ENCODE data around the gene RFTN1. TPM values are rescaled to one million over a fixed set of nuclear protein-coding genes. Genes with fewer than 3 reads are reported as not detected.

The RFTN1 gene
- total and polyA plus RNA-seq, 2 of the 8 experiments (the other 6 are each of a cell fraction or from before 2014, with no cell fraction given), result 4.6 to 6.7 TPM

DNA sequence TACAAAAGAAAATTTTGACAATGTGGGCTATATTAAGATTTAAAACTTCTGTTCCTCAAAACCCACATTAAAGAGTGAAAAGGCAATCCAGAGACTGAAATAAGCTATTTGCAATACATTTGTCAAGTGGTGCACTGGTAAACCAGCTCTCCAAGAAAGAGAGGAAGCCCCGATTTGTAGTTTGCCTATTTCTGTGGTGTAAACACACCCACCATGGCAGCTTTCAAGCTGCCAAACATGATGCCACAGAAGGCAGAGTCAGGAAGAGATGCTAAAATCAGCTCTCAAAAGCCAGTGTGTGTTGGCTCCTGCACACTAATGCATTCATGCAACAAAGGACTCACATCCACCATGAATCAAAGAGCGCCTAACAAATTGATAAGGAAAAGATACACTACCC lies 17.5 kb downstream of the RFTN1 start:
- peaks cover 0 to 20% (median 7%) of the 10 kb centered on the region in 4 experiments for H3K4me1 ChIP-seq (replicated peaks in 1 of 4; ENCODE audit: control insufficient read depth in 3 of 4, insufficient read depth in 4 of 4, low read length in 3 of 4)
- POLR2A ChIA-PET (ENCODE audit: partially characterized antibody), result interaction anchor here (1.1 to 1.7 kb wide), 2 partner anchors 12 to 13 kb away, joined by 3 to 5 read pairs; no protein-coding TSS in a partner anchor
- TF ChIP-seq YY1 (IDR thresholded peaks at IDR 0.05; ENCODE audit: low read depth, low read length) (no peak), NANOG (IDR thresholded peaks at IDR 0.05; ENCODE audit: insufficient read depth, low read depth, low read length, poor library complexity, severe bottlenecking) (no peak), RNF2 (IDR thresholded peaks at IDR 0.05; ENCODE audit: borderline replicate concordance, low read depth, low read length, missing control alignments, poor library complexity, severe bottlenecking) (no peak), EGR1 (IDR thresholded peaks at IDR 0.05; ENCODE audit: borderline replicate concordance, low read depth, low read length) (no peak), SP2 (IDR thresholded peaks at IDR 0.05; ENCODE audit: low read length) (no peak), MAFK (IDR thresholded peaks at IDR 0.05; ENCODE audit: low read depth, low read length) (no peak)
- TF ChIP-seq, protein P1, sequence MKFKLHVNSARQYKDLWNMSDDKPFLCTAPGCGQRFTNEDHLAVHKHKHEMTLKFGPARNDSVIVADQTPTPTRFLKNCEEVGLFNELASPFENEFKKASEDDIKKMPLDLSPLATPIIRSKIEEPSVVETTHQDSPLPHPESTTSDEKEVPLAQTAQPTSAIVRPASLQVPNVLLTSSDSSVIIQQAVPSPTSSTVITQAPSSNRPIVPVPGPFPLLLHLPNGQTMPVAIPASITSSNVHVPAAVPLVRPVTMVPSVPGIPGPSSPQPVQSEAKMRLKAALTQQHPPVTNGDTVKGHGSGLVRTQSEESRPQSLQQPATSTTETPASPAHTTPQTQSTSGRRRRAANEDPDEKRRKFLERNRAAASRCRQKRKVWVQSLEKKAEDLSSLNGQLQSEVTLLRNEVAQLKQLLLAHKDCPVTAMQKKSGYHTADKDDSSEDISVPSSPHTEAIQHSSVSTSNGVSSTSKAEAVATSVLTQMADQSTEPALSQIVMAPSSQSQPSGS (IDR thresholded peaks at IDR 0.05; ENCODE audit: low read length), result no peak
- TF ChIP-seq, protein P2, sequence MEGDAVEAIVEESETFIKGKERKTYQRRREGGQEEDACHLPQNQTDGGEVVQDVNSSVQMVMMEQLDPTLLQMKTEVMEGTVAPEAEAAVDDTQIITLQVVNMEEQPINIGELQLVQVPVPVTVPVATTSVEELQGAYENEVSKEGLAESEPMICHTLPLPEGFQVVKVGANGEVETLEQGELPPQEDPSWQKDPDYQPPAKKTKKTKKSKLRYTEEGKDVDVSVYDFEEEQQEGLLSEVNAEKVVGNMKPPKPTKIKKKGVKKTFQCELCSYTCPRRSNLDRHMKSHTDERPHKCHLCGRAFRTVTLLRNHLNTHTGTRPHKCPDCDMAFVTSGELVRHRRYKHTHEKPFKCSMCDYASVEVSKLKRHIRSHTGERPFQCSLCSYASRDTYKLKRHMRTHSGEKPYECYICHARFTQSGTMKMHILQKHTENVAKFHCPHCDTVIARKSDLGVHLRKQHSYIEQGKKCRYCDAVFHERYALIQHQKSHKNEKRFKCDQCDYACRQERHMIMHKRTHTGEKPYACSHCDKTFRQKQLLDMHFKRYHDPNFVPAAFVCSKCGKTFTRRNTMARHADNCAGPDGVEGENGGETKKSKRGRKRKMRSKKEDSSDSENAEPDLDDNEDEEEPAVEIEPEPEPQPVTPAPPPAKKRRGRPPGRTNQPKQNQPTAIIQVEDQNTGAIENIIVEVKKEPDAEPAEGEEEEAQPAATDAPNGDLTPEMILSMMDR (IDR thresholded peaks at IDR 0.05; ENCODE audit: control extremely low read depth in 1 of 3, insufficient read depth in 1 of 3, low read depth in 1 of 3, low read length in 3 of 3), result no peak

More for the DNA sequence above, 17.5 kb downstream of the RFTN1 start:
- H3K9ac ChIP-seq (replicated peaks in 1 of 4; ENCODE audit: extremely low read depth in 1 of 4, low read depth in 3 of 4, low read length in 3 of 4), result no peak overlapping the region
- H3K4ac ChIP-seq (replicated peaks; ENCODE audit: insufficient read length, low read depth, low read length), result no peak overlapping the region
- H3K27me3 ChIP-seq (replicated peaks in 1 of 4; ENCODE audit: control insufficient read depth in 3 of 4, extremely low read depth in 1 of 4, insufficient read depth in 3 of 4, low read length in 3 of 4), result no peaks in the 10 kb centered on the region
- no peak overlapping the region for H4K8ac ChIP-seq (ENCODE audit: extremely low read depth, insufficient read depth, low read length)
- H3K14ac ChIP-seq (ENCODE audit: insufficient read length), result no peak overlapping the region
- H2BK12ac ChIP-seq (ENCODE audit: low read depth, low read length), result 0 out of 2 replicates have a peak overlapping the region, but pooled peaks have one; percentile 61
- FAIRE-seq (no peak), DNase-seq (ENCODE audit: low read depth in 1 of 2, low spot score in 2 of 2) (no peak)
- no peaks in the 10 kb centered on the region for H3K79me2 ChIP-seq (ENCODE audit: control insufficient read depth in 1 of 2, insufficient read depth in 2 of 2, low read length in 2 of 2)
- no peaks in the 10 kb centered on the region for H3K79me1 ChIP-seq (ENCODE audit: low read depth, low read length)
- no peak overlapping the region for H4K5ac ChIP-seq (ENCODE audit: insufficient read length, low read depth, low read length)
- no peak overlapping the region; the same call in 1 of the 2 replicates for H2BK5ac ChIP-seq (ENCODE audit: low read depth, low read length)
- 83% methylated on average over 2 of the region's 2 CpGs; no CpG with 5 or more reads in 1 of the 2 experiments for WGBS, 2 experiments (ENCODE audit: extremely low coverage in 1 of 2, insufficient coverage in 1 of 2, insufficient read length in 1 of 2, insufficient replicate concordance in 2 of 2, low coverage in 1 of 2, low lambda C conversion rate in 2 of 2, missing lambda C conversion rate in 1 of 2)
- no peaks in the 10 kb centered on the region; the same call in 1 of the 2 replicates for H3K23me2 ChIP-seq (ENCODE audit: low read depth, low read length)
- CTCF ChIA-PET (ENCODE audit: partially characterized antibody), result interaction anchor here (1.1 to 2.2 kb wide), 7 partner anchors 8 to 129 kb away, joined by 3 to 5 read pairs (median 3); no protein-coding TSS in a partner anchor
- no peak overlapping the region for H3K4me2 ChIP-seq (ENCODE audit: insufficient read depth in 1 of 2, low read depth in 2 of 2, low read length in 2 of 2)
- H2BK120ac ChIP-seq (replicated peaks; ENCODE audit: low read depth, low read length), result no peak overlapping the region
- no peak overlapping the region for H3K27ac ChIP-seq (ENCODE audit: low read depth, low read length)
- no peak overlapping the region for H2AK5ac ChIP-seq (ENCODE audit: low read depth, low read length)
- no peaks in the 10 kb centered on the region for H3K36me3 ChIP-seq (ENCODE audit: control insufficient read depth in 2 of 4, insufficient read depth in 4 of 4, low read length in 3 of 4)
- no peak overlapping the region for H3K56ac ChIP-seq (replicated peaks; ENCODE audit: insufficient read length, low read depth, low read length)
- H2AFZ ChIP-seq (ENCODE audit: low read length), result no peak overlapping the region
- H3K9me3 ChIP-seq (ENCODE audit: insufficient read depth in 2 of 2, low read depth in 1 of 2, low read length in 1 of 2), result no peaks in the 10 kb centered on the region; a peak in 1 of 4 replicates
- peak overlapping the region; percentile 81; the same call in 1 of the 2 replicates for H2BK20ac ChIP-seq (ENCODE audit: low read length)
- no peak overlapping the region for H4K91ac ChIP-seq (replicated peaks; ENCODE audit: insufficient read length, low read length)
- no peak overlapping the region for H2BK15ac ChIP-seq (ENCODE audit: low read length)
- no peak overlapping the region for H3K23ac ChIP-seq (ENCODE audit: insufficient read length)
- no peak overlapping the region for H3K4me3 ChIP-seq (ENCODE audit: extremely low read depth in 1 of 4, insufficient read depth in 2 of 4, low read depth in 3 of 4, low read length in 4 of 4)
- H4K20me1 ChIP-seq (replicated peaks in 1 of 2; ENCODE audit: control insufficient read depth in 1 of 2, insufficient read depth in 2 of 2, low read length in 2 of 2), result no peaks in the 10 kb centered on the region
- H3K18ac ChIP-seq (ENCODE audit: extremely low read depth, low read length), result no peak overlapping the region

Data from H1 (cell line).